ENCODE results near the gene CLCF1.
A peak's percentile ranks its signal among the peaks of the same experiment; 100 is the strongest.

The CLCF1 gene

DNA sequence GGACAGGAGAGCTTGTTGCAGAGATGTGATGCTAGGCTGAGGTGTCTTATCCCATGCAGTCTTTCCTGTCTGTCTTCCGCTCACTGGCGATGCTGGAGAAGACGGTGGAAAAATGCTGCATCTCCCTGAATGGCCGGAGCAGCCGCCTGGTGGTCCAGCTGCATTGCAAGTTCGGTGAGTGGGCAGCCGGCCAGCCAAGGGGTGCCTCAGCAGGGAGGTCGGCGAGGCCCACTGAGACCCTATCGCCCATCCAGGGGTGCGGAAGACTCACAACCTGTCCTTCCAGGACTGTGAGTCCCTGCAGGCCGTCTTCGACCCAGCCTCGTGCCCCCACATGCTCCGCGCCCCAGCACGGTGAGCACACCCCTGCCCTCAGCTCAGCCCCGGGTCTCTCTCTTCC lies 20.0 kb upstream of the CLCF1 start:
- TF ChIP-seq, protein P1, sequence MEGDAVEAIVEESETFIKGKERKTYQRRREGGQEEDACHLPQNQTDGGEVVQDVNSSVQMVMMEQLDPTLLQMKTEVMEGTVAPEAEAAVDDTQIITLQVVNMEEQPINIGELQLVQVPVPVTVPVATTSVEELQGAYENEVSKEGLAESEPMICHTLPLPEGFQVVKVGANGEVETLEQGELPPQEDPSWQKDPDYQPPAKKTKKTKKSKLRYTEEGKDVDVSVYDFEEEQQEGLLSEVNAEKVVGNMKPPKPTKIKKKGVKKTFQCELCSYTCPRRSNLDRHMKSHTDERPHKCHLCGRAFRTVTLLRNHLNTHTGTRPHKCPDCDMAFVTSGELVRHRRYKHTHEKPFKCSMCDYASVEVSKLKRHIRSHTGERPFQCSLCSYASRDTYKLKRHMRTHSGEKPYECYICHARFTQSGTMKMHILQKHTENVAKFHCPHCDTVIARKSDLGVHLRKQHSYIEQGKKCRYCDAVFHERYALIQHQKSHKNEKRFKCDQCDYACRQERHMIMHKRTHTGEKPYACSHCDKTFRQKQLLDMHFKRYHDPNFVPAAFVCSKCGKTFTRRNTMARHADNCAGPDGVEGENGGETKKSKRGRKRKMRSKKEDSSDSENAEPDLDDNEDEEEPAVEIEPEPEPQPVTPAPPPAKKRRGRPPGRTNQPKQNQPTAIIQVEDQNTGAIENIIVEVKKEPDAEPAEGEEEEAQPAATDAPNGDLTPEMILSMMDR (IDR thresholded peaks at IDR 0.05; ENCODE audit: low read depth, low read length) = no peak
- no peak for DNase-seq
- H3K27ac ChIP-seq = no peak overlapping the region
- H3K36me3 ChIP-seq = peaks cover 57% of the 10 kb centered on the region
- no peaks in the 10 kb centered on the region for H3K9me3 ChIP-seq (ENCODE audit: severe bottlenecking)
- no peak overlapping the region for H3K4me3 ChIP-seq (ENCODE audit: low read depth, low read length)
- no peaks in the 10 kb centered on the region for H3K27me3 ChIP-seq (ENCODE audit: insufficient read depth, low read depth, severe bottlenecking)

DNA sequence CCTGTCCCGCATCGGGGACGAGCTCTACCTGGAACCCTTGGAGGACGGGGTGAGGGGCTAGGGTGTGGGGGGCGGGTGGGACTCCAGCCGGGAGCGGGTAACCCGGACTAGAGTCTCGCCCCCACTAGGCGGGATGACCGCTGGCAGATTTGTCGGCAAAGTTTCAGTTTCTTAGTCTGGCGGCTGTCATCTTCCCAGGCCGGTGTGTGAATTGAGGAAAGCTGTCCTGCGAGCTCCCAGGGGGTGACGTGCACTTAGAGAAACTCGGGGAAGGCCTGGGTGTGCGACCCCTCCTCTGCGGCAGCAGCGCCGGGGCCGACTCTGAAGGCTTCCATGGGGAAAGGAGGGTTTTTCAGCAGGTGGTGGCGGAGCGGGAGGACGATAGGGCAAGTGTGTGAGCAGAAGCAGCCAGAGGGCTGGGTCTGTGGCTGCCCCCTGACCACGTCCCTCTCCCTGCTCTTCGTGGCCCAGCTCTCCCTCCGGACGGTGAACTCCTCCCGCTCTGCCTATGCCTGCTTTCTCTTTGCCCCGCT lies 18.9 kb upstream of the CLCF1 start:
- H3K27me3 ChIP-seq (ENCODE audit: insufficient read depth, low read depth, severe bottlenecking) = no peaks in the 10 kb centered on the region
- no peaks in the 10 kb centered on the region for H3K9me3 ChIP-seq (ENCODE audit: severe bottlenecking)
- H3K36me3 ChIP-seq = peaks cover 45% of the 10 kb centered on the region
- no peak for DNase-seq
- peak overlapping the region; percentile 85 for H3K4me3 ChIP-seq (ENCODE audit: low read depth, low read length)
- TF ChIP-seq, protein P1 (IDR thresholded peaks at IDR 0.05; ENCODE audit: low read depth, low read length) = no peak
- H3K27ac ChIP-seq = peak overlapping the region; percentile 96

DNA sequence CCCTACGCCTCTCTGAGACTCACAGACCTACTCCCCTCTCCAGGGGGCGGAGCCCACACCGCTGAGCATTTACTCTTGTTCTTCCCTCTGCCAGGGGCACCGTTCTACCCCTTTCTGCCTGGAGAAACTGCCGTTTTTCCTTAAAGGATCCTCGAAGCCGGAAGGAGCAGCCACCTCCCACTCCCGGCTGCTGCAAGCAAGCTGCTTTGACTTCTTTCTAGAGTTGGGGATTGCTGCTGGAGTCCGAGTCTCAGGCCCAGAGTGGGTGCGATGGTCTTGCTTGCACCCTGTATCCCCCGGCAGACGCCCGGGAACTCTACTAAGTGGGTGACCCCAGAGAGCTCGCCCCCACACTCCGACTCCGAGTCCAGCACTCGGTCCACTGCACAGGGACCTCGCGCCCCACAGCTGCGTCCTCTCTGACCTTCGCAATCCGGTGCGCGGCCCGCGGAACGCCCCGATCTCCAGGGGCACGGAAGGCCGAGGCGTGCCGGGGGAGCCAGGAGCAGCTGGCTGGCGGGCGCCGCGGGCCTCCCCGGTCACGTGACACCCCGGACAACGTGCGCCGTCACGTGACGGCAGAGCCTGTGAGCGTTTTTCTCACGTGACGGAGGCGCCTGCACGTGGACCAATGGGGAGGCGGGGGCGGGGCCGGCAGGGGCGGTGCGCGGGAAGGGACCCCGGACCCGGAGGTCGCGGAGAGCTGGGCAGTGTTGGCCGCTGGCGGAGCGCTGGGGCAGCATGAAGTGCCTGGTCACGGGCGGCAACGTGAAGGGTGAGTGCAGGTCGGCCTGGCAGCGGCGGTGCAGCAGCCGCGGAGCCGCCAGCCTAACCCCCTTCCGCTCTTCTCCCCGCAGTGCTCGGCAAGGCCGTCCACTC lies 18.1 kb upstream of the CLCF1 start, which contains the start of gene RAD9A:
Gene RAD9A, plus strand, starts transcription at position 683 of the 879 bp plus-strand sequence. Its CDS starts 59 bp downstream, at position 742.
- H3K27ac ChIP-seq = peak within 1 kb of the TSS; percentile 96
- peak; percentile 96 for DNase-seq
- peak within 1 kb of the TSS; percentile 85 for H3K4me3 ChIP-seq (ENCODE audit: low read depth, low read length)
- H3K9me3 ChIP-seq (ENCODE audit: severe bottlenecking) = no peaks in the 10 kb centered on the region
- H3K27me3 ChIP-seq (ENCODE audit: insufficient read depth, low read depth, severe bottlenecking) = no peaks in the 10 kb centered on the region
- TF ChIP-seq, protein P1 (IDR thresholded peaks at IDR 0.05; ENCODE audit: low read depth, low read length) = no peak
- peaks cover 38% of the 10 kb centered on the region for H3K36me3 ChIP-seq

DNA sequence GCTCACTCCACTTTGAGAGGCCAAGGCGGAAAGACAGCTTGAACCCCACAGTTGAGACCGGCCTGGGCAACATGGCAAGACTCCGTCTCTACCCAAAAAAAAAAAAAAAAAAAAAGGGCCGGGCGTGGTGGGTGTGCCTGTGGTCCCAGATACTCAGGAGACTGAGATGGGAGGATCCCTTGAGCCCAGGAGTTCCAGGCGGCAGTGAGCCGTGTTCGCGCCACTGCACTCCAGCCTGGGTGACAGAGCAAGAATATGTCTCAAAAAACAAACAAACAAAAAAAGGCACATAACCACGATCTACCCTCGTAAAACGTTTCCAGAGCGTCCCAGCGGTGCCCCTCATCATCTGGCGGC lies 17.5 kb upstream of the CLCF1 start:
- H3K27me3 ChIP-seq (ENCODE audit: insufficient read depth, low read depth, severe bottlenecking) = no peaks in the 10 kb centered on the region
- H3K36me3 ChIP-seq = peaks cover 32% of the 10 kb centered on the region
- H3K9me3 ChIP-seq (ENCODE audit: severe bottlenecking) = no peaks in the 10 kb centered on the region
- no peak for DNase-seq
- TF ChIP-seq, protein P1 (IDR thresholded peaks at IDR 0.05; ENCODE audit: low read depth, low read length) = no peak
- peak overlapping the region; percentile 85 for H3K4me3 ChIP-seq (ENCODE audit: low read depth, low read length)
- peak overlapping the region; percentile 96 for H3K27ac ChIP-seq

DNA sequence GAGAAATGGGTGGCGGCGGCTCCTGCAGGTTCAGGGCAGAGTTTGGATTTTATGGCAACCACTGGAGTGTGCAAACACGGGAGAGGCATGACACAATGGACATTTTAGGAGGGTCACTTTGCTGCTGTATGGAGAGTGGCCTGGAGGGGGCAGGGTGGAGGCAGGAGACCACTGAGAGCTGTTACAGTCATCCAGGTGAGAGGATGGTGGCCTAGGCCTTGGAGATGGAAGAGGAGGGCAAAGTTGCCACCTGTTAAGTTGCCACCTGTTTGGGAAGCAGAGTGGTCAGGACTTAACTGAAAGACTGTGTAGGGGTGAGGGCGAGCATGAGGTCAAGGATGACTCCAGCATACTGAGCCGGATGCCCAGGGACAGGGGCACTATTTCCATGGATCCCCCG lies 16.1 kb upstream of the CLCF1 start:
- H3K36me3 ChIP-seq = peaks cover 17% of the 10 kb centered on the region
- no peaks in the 10 kb centered on the region for H3K27me3 ChIP-seq (ENCODE audit: insufficient read depth, low read depth, severe bottlenecking)
- H3K27ac ChIP-seq = peak overlapping the region; percentile 88
- no peak overlapping the region for H3K4me3 ChIP-seq (ENCODE audit: low read depth, low read length)
- TF ChIP-seq, protein P1 (IDR thresholded peaks at IDR 0.05; ENCODE audit: low read depth, low read length) = peak; percentile 83
- DNase-seq = peak; percentile 78
- no peaks in the 10 kb centered on the region for H3K9me3 ChIP-seq (ENCODE audit: severe bottlenecking)
